Naive thymus-derived CD4-positive, alpha-beta T cell (primary cell): Measurements from ENCODE around the gene FAM117A. TPM values are rescaled to one million over a fixed set of nuclear protein-coding genes. Genes with fewer than 3 reads are reported as not detected.

ENCODE experiments used
- ATAC-seq: fragments of 150-1000 bp; cut with Tn5 transposase; 2 replicates; pipeline ENCODE4 v1.10.0; 2021; ENCODE audit warnings: mild to moderate bottlenecking, moderate library complexity
- CTCF ChIA-PET: fragments of 350-600 bp; sonication (Branson Sonifier 250); formaldehyde crosslinking; loops from one replicate; lab custom pipeline; 2021; ENCODE audit warnings: antibody characterized with exemption; lab: Charles Lee
- POLR2A ChIA-PET: fragments of 350-600 bp; sonication (Branson Sonifier 250); formaldehyde crosslinking; loops from one replicate; lab custom pipeline; 2021; ENCODE audit warnings: antibody characterized with exemption, inconsistent platforms; lab: Charles Lee
- DNase-seq, 9 donors: peaks; one replicate each; pipeline versions ENCODE4 v3.0.0 to v3.0.0-alpha.2; 2020 to 2022; ENCODE audit warnings: mixed read lengths in 1 of 9
- H3K27ac ChIP-seq: one replicate; pipeline ENCODE4 v1.7.0; 2013; ENCODE audit warnings: mild to moderate bottlenecking, low read depth, low read length, moderate library complexity
- H3K27me3 ChIP-seq, 2 donors: one replicate each; pipeline ENCODE4 v1.7.0; 2013; ENCODE audit warnings: low read length in 2 of 2, mild to moderate bottlenecking in 2 of 2, moderate library complexity in 2 of 2; ENCODE audit not compliant: control insufficient read depth in 2 of 2, insufficient read depth in 2 of 2
- H3K36me3 ChIP-seq, 3 experiments: 1 replicate in 2 of 3; 2 replicates in 1 of 3; pipeline ENCODE4 v1.7.0; 2013; ENCODE audit warnings: low read length in 3 of 3, mild to moderate bottlenecking in 3 of 3, moderate library complexity in 1 of 3; ENCODE audit not compliant: insufficient read depth in 3 of 3, control insufficient read depth in 2 of 3
- H3K4me1 ChIP-seq, 2 donors: one replicate each; pipeline ENCODE4 v1.7.0; 2013; ENCODE audit warnings: low read length in 2 of 2, mild to moderate bottlenecking in 2 of 2, moderate library complexity in 1 of 2; ENCODE audit not compliant: control insufficient read depth in 2 of 2, insufficient read depth in 2 of 2
- H3K4me3 ChIP-seq: 2 replicates; pipeline ENCODE4 v1.7.0; 2013; ENCODE audit warnings: mild to moderate bottlenecking, low read length
- H3K9me3 ChIP-seq, 3 experiments: 1 replicate in 2 of 3; 2 replicates in 1 of 3; pipeline ENCODE4 v1.7.0; 2013; ENCODE audit warnings: low read length in 3 of 3; ENCODE audit not compliant: control insufficient read depth in 2 of 3
- H3K27ac Mint-ChIP-seq, 9 donors: one replicate each; pipeline ENCODE4 v1.8.0; 2020 to 2022; ENCODE audit warnings: mixed read lengths in 9 of 9, mild to moderate bottlenecking in 8 of 9, moderate library complexity in 5 of 9, inconsistent platforms in 2 of 9
- H3K27me3 Mint-ChIP-seq, 5 donors: one replicate each; pipeline ENCODE4 v1.8.0; 2021 to 2022; ENCODE audit warnings: mixed read lengths in 5 of 5, mild to moderate bottlenecking in 1 of 5
- H3K36me3 Mint-ChIP-seq, 5 donors: one replicate each; pipeline ENCODE4 v1.8.0; 2020 to 2022; ENCODE audit warnings: mixed read lengths in 5 of 5, mild to moderate bottlenecking in 3 of 5, inconsistent platforms in 1 of 5
- H3K4me1 Mint-ChIP-seq, 7 donors: one replicate each; pipeline ENCODE4 v1.8.0; 2020 to 2022; ENCODE audit warnings: mixed read lengths in 7 of 7, mild to moderate bottlenecking in 3 of 7, inconsistent platforms in 1 of 7
- H3K4me3 Mint-ChIP-seq, 10 donors: one replicate each; pipeline ENCODE4 v1.8.0; 2020 to 2022; ENCODE audit warnings: mild to moderate bottlenecking in 10 of 10, mixed read lengths in 10 of 10, moderate library complexity in 6 of 10, inconsistent platforms in 2 of 10
- H3K9me3 Mint-ChIP-seq, 11 donors: one replicate each; pipeline ENCODE4 v1.8.0; 2020 to 2022; ENCODE audit warnings: mixed read lengths in 11 of 11, mild to moderate bottlenecking in 4 of 11, inconsistent platforms in 1 of 11, moderate library complexity in 1 of 11
- intact Hi-C, 2 donors: fragments of 100-400 bp; cut with micrococcal nuclease; formaldehyde crosslinking; loops; one replicate each; pipeline ENCODE4 v1.15.1; 2023
- polyA plus RNA-seq, 2 donors: library from polyadenylated mRNA; unstranded; fragments of 300-500 nt; fragmentation: Illumina TruSeq; gene quantifications; one replicate each; pipeline ENCODE4 v1.2.3, GENCODE V29; 2021
- total RNA-seq, 6 experiments: library from RNA in 5 of 6; stranded (reverse) in 5 of 6; gene quantifications; 1 replicate in 5 of 6; 2 replicates in 1 of 6; pipeline ENCODE4 v1.2.3 and lab custom pipeline; 2021 to 2026

FAM117A gene
- total and polyA plus RNA-seq, 7 experiments from 2014 or later = 31.8 to 99.1 (median 58.5) TPM

- POLR2A ChIA-PET = interaction anchor here (0.7 to 1.1 kb wide), 3 partner anchors 25 to 85 kb away, joined by 3 read pairs; partner anchors contain the start of gene SLC35B1
Observed at GRCh38 chr17:49793309-49793708, 29.4 kb upstream of the FAM117A start.

GRCh38 chr17:49789243-49789578 is 25.3 kb upstream of the FAM117A start:
- H3K27ac Mint-ChIP-seq = peak overlapping the region; percentile 91 to 99 (median 98)
- no peak for DNase-seq
- Histone ChIP-seq H3K9me3 (no peaks in the 10 kb centered on the region), H3K27me3 (no peaks in the 10 kb centered on the region), H3K36me3 (peaks cover 0 to 30% (median 10%) of the 10 kb centered on the region in 3 experiments), H3K4me3 (peak overlapping the region; percentile 98), H3K27ac (peak overlapping the region; percentile 98), H3K4me1 (peaks cover 17 to 30% of the 10 kb centered on the region in 2 donors)
- peaks cover 0 to 7% (median 0%) of the 10 kb centered on the region in 5 donors for H3K27me3 Mint-ChIP-seq
- intact Hi-C loops = loop anchor here (1.0 to 10.0 kb wide), 7 partner anchors 29 to 930 kb away; partner anchors contain the start of genes ATP5MC1 (in 1 of the 2), LUC7L3 (in 1 of the 2) and PHB1 (in 1 of the 2)
- no peak for ATAC-seq
- ChIA-PET CTCF (no interaction called here), POLR2A (interaction anchor here (0.8 to 6.2 kb wide), 18 partner anchors 10 to 102 kb away, joined by 3 to 70 read pairs (median 6); partner anchors contain the start of genes FAM117A and SLC35B1)
- H3K4me1 Mint-ChIP-seq = peaks cover 39 to 67% (median 64%) of the 10 kb centered on the region in 7 donors
- H3K4me3 Mint-ChIP-seq = peak overlapping the region; percentile 92 to 99 (median 96)
- H3K9me3 Mint-ChIP-seq = peaks cover 0 to 3% (median 0%) of the 10 kb centered on the region in 11 donors
- peaks cover 7 to 26% (median 17%) of the 10 kb centered on the region in 5 donors for H3K36me3 Mint-ChIP-seq

More at GRCh38 chr17:49793309-49793708, 29.4 kb upstream of the FAM117A start:
- CTCF ChIA-PET = interaction anchor here (0.6 kb wide), 2 partner anchors 10 to 61 kb away, joined by 3 to 4 read pairs; no protein-coding TSS in a partner anchor
- Mint-ChIP-seq H3K4me1 (peaks cover 45 to 84% (median 77%) of the 10 kb centered on the region in 7 donors), H3K27ac (peak overlapping the region in 2 of 9 donors; percentile 6 to 21), H3K9me3 (no peaks in the 10 kb centered on the region), H3K36me3 (peaks cover 12 to 42% (median 26%) of the 10 kb centered on the region in 5 donors), H3K27me3 (no peaks in the 10 kb centered on the region), H3K4me3 (peak overlapping the region in 5 of 10 donors; percentile 4 to 96 (median 26))
- Histone ChIP-seq H3K36me3 (peaks cover 14 to 59% (median 20%) of the 10 kb centered on the region in 3 experiments), H3K27ac (no peak overlapping the region), H3K4me3 (no peak overlapping the region), H3K9me3 (no peaks in the 10 kb centered on the region), H3K4me1 (peaks cover 15 to 35% of the 10 kb centered on the region in 2 donors), H3K27me3 (no peaks in the 10 kb centered on the region)
- intact Hi-C loops = no loop called here
- ATAC-seq (no peak), DNase-seq (no peak)

DNA sequence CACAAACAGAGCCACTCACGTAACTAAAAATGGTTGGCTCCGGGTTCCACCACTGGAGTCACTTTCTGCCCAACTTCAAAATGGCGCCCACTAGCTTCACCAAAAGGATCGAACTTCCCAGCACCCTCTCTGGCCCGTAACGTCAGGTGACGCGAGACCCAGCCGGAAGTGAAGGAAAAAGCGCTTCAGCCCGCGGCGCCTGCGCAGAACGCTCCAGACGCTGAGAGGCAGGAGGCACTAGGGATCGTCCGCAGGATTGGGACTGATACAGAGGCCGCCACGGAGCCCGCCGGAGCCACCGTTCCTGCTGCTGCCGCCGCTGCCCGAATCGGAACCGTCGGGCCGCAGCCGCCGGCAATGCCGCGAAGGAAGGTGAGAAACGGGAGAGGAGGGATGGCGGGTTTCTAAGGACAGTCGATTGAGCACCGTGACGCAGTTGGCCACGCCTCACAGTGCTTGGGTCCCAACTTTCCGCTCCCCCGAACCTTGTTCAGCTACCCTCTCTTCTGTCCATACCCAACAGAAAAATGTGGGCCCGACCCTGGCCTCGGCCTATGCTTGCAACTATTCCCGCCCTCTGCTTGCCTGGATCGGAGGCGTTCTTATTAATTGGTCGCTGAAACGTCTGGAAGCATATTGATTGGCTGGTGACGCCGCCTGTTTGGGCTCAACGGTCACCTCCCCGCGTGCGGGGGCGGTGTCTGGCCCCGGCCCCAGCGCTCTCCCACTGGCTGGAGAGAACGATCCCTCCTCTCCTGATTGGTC is 24.7 kb upstream of the FAM117A start, which contains the start of gene KAT7:
Gene KAT7, plus strand, starts transcription at position 204 of the 765 bp plus-strand sequence. Its CDS starts 154 bp downstream, at position 358.
- Mint-ChIP-seq H3K27ac (peak within 1 kb of the TSS; percentile 91 to 99 (median 98)), H3K9me3 (peaks cover 0 to 3% (median 0%) of the 10 kb centered on the region in 11 donors), H3K36me3 (peaks cover 7 to 26% (median 17%) of the 10 kb centered on the region in 5 donors), H3K27me3 (peaks cover 0 to 8% (median 0%) of the 10 kb centered on the region in 5 donors), H3K4me3 (peak within 1 kb of the TSS; percentile 92 to 99 (median 96)), H3K4me1 (peaks cover 39 to 62% (median 58%) of the 10 kb centered on the region in 7 donors)
- POLR2A ChIA-PET = interaction anchor here (0.7 to 6.2 kb wide), 29 partner anchors 9 to 306 kb away, joined by 3 to 70 read pairs (median 6); partner anchors contain the start of genes FAM117A, PDK2 and SLC35B1
- peaks cover 0 to 25% (median 10%) of the 10 kb centered on the region in 3 experiments for H3K36me3 ChIP-seq
- intact Hi-C loops = loop anchor here (1.0 to 10.0 kb wide), 14 partner anchors 24 to 930 kb away; partner anchors contain the start of genes FAM117A (in 2 of the 2), SPOP (in 2 of the 2), ATP5MC1 (in 1 of the 2) and LUC7L3 (in 1 of the 2)
- H3K9me3 ChIP-seq = no peaks in the 10 kb centered on the region
- H3K4me3 ChIP-seq = peak within 1 kb of the TSS; percentile 98
- DNase-seq (peak; percentile 90 to 99 (median 99)), ATAC-seq (peak; percentile 90)
- peaks cover 17 to 30% of the 10 kb centered on the region in 2 donors for H3K4me1 ChIP-seq
- CTCF ChIA-PET = interaction anchor here (0.7 to 1.8 kb wide), 7 partner anchors 63 to 585 kb away, joined by 3 to 12 read pairs (median 4); partner anchors contain the start of gene SLC35B1
- H3K27me3 ChIP-seq = no peaks in the 10 kb centered on the region
- peak within 1 kb of the TSS; percentile 98 for H3K27ac ChIP-seq

DNA sequence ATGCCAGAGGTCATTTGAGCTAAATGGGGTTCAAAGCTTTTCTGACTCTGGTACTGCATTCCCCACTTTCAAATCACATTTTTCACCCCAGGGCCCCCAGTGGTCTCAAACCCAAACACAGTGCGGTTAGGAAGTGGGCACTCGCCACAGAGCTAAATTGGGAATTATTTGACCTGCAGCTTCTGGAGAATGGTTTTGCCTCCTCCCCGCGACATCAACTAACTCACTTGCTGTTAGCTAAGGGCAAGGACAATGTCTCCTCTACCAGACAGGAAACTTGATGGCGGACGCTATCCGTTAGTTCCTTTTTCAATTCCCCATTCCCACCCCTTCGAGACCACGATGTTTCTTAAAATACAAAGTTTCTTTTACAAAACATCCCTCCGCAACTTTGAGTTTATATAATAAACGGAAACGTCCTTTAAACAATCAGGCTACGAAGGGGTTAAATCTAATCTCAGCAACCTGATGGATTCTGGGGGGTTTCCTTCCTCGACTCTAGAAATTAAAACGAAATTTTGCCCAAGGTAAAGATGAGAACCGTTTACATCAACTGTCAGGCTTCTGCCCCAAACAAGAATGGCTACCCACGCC is 24.1 kb upstream of the FAM117A start:
- peaks cover 17 to 30% of the 10 kb centered on the region in 2 donors for H3K4me1 ChIP-seq
- ATAC-seq (no peak), DNase-seq (peak in 1 of 9 donors; percentile 17)
- ChIA-PET POLR2A (interaction anchor here (0.7 to 6.2 kb wide), 27 partner anchors 9 to 307 kb away, joined by 3 to 70 read pairs (median 6); partner anchors contain the start of genes FAM117A, PDK2 and SLC35B1), CTCF (interaction anchor here (0.7 to 1.8 kb wide), 8 partner anchors 48 to 586 kb away, joined by 3 to 12 read pairs (median 4); partner anchors contain the start of gene SLC35B1)
- intact Hi-C loops = loop anchor here (1.0 to 10.0 kb wide), 12 partner anchors 24 to 931 kb away; partner anchors contain the start of genes FAM117A (in 2 of the 2), SPOP (in 2 of the 2), ATP5MC1 (in 1 of the 2) and LUC7L3 (in 1 of the 2)
- no peaks in the 10 kb centered on the region for H3K27me3 ChIP-seq
- H3K27ac ChIP-seq = peak overlapping the region; percentile 98
- peaks cover 6 to 22% (median 13%) of the 10 kb centered on the region in 5 donors for H3K36me3 Mint-ChIP-seq
- peaks cover 0 to 10% (median 0%) of the 10 kb centered on the region in 5 donors for H3K27me3 Mint-ChIP-seq
- peaks cover 35 to 56% (median 54%) of the 10 kb centered on the region in 7 donors for H3K4me1 Mint-ChIP-seq
- H3K4me3 ChIP-seq = peak overlapping the region; percentile 98
- H3K36me3 ChIP-seq = peaks cover 0 to 19% (median 10%) of the 10 kb centered on the region in 3 experiments
- peak overlapping the region; percentile 91 to 99 (median 98) for H3K27ac Mint-ChIP-seq
- no peaks in the 10 kb centered on the region for H3K9me3 ChIP-seq
- peak overlapping the region; percentile 92 to 99 (median 96) for H3K4me3 Mint-ChIP-seq
- H3K9me3 Mint-ChIP-seq = peaks cover 0 to 3% (median 0%) of the 10 kb centered on the region in 11 donors

GRCh38 chr17:49784636-49785035 is 20.7 kb upstream of the FAM117A start:
- no peaks in the 10 kb centered on the region for H3K27me3 ChIP-seq
- H3K36me3 Mint-ChIP-seq = peaks cover 0 to 3% (median 0%) of the 10 kb centered on the region in 5 donors
- peaks cover 0 to 12% (median 0%) of the 10 kb centered on the region in 5 donors for H3K27me3 Mint-ChIP-seq
- no peak overlapping the region for H3K27ac Mint-ChIP-seq
- H3K4me1 ChIP-seq = peaks cover 11% of the 10 kb centered on the region in 2 donors
- no peaks in the 10 kb centered on the region for H3K9me3 ChIP-seq
- H3K4me3 Mint-ChIP-seq = no peak overlapping the region
- H3K36me3 ChIP-seq = peaks cover 0 to 4% (median 0%) of the 10 kb centered on the region in 3 experiments
- no peak overlapping the region for H3K4me3 ChIP-seq
- peaks cover 13 to 27% (median 22%) of the 10 kb centered on the region in 7 donors for H3K4me1 Mint-ChIP-seq
- ChIA-PET POLR2A (interaction anchor here (0.7 to 6.2 kb wide), 7 partner anchors 21 to 218 kb away, joined by 3 to 70 read pairs (median 3); partner anchors contain the start of gene FAM117A), CTCF (no interaction called here)
- peaks cover 0 to 3% (median 0%) of the 10 kb centered on the region in 11 donors for H3K9me3 Mint-ChIP-seq
- no peak for ATAC-seq
- intact Hi-C loops = loop anchor here (10.0 kb wide), 2 partner anchors 370 to 890 kb away; partner anchors contain the start of genes ATP5MC1 (in 1 of the 2) and PHB1 (in 1 of the 2)
- H3K27ac ChIP-seq = no peak overlapping the region
- DNase-seq = no peak
